ENCODE results near the gene PRR13. TPM values are rescaled to one million over a fixed set of nuclear protein-coding genes. Genes with fewer than 3 reads are reported as not detected.

The PRR13 gene
- total and polyA plus RNA-seq, 9 of the 15 experiments (the other 6 are each of a cell fraction or from before 2014, with no cell fraction given): 117 to 835 (median 285) TPM

- no peak for TF ChIP-seq ZBTB40 (IDR thresholded peaks at IDR 0.05)
- TF ChIP-seq ZBTB40 (CRISPR knock-in tag; IDR thresholded peaks at IDR 0.05): no peak
- TF ChIP-seq NCOA6 (IDR thresholded peaks at IDR 0.05): no peak
- no peak for TF ChIP-seq MYBL2 (IDR thresholded peaks at IDR 0.05; ENCODE audit: low read depth)
- no peak for TF ChIP-seq MYBL2 (CRISPR knock-in tag; IDR thresholded peaks at IDR 0.05; ENCODE audit: borderline replicate concordance)
- TF ChIP-seq RFX5 (IDR thresholded peaks at IDR 0.05; ENCODE audit: low read depth, low read length): no peak
- no peak for TF ChIP-seq NR1H2 (CRISPR knock-in tag; IDR thresholded peaks at IDR 0.05)
- TF ChIP-seq ZNF184 (CRISPR knock-in tag; IDR thresholded peaks at IDR 0.05): no peak
- TF ChIP-seq ZBTB1 (CRISPR knock-in tag; IDR thresholded peaks at IDR 0.05; ENCODE audit: borderline replicate concordance, low read depth): no peak
- 0 out of 4 replicates have a peak, but pooled peaks of 1 of the 2 experiments have one; percentile 3 for TF ChIP-seq RAD21 (CRISPR knock-in tag; conservative IDR thresholded peaks at IDR 0.05 in 1 of 2, IDR thresholded peaks at IDR 0.05 in 1 of 2)
- TF ChIP-seq MTF1 (CRISPR knock-in tag; IDR thresholded peaks at IDR 0.05; ENCODE audit: borderline replicate concordance): no peak
- TF ChIP-seq ZNF347 (CRISPR knock-in tag; IDR thresholded peaks at IDR 0.05; ENCODE audit: low read depth): no peak
- no peak for TF ChIP-seq MTA1 (IDR thresholded peaks at IDR 0.05; ENCODE audit: borderline replicate concordance)
- no peak for TF ChIP-seq TAF15 (IDR thresholded peaks at IDR 0.05; ENCODE audit: low read depth, low read length)
- TF ChIP-seq ZNF77 (CRISPR knock-in tag; IDR thresholded peaks at IDR 0.05): no peak
- TF ChIP-seq GABPA (tag; conservative IDR thresholded peaks at IDR 0.05; ENCODE audit: low read depth): no peak
- TF ChIP-seq ZNF124 (CRISPR knock-in tag; IDR thresholded peaks at IDR 0.05): no peak
- no peak for TF ChIP-seq ZNF512 (tag; IDR thresholded peaks at IDR 0.05)
Measured at GRCh38 chr12:53424626-53425514, 16.7 kb upstream of the PRR13 start (continued).

Data from K562 (cell line).